HEK293 (cell line): Measurements from ENCODE around the gene LAMB4.

Experiments
- CTCF ChIA-PET: fragments of 350-600 bp; formaldehyde crosslinking; extraction: SDS; loops from one replicate; lab custom pipeline; 2021; ENCODE audit warnings: antibody characterized with exemption; lab: Yijun Ruan, JAX
- POLR2A ChIA-PET: fragments of 300-600 bp; formaldehyde crosslinking; extraction: SDS; loops from one replicate; lab custom pipeline; 2020; ENCODE audit warnings: antibody characterized with exemption, inconsistent platforms; lab: Yijun Ruan, JAX
- H3K27ac ChIP-seq: fragments of 200-500 bp; sonication (Bioruptor generic); 2 replicates; pipeline ENCODE4 v1.5.1; 2014; ENCODE audit warnings: low read depth, low read length, control low read depth, inconsistent platforms; ENCODE audit errors: extremely low read depth
- H3K36me3 ChIP-seq, 2 experiments: fragments of 200-500 bp in 1 of 2; sonication (Bioruptor generic) in 1 of 2; 1 replicate in 1 of 2; 2 replicates in 1 of 2; pipeline ENCODE4 v1.5.1; 2014 to 2017; ENCODE audit warnings: inconsistent platforms in 2 of 2, low read length in 2 of 2; ENCODE audit not compliant: control insufficient read depth in 2 of 2, insufficient read depth in 1 of 2
- H3K4me1 ChIP-seq: fragments of 200-500 bp; sonication (Bioruptor generic); 2 replicates; pipeline ENCODE4 v1.5.1; 2014; ENCODE audit warnings: mild to moderate bottlenecking, low read length, inconsistent platforms; ENCODE audit not compliant: control insufficient read depth, insufficient read depth
- H3K4me3 ChIP-seq: 2 replicates; pipeline ENCODE4 v1.5.1; 2011; ENCODE audit warnings: low read depth, mild to moderate bottlenecking, control low read depth, low read length, moderate library complexity
- H3K9me3 ChIP-seq: fragments of 200-500 bp; sonication (Bioruptor generic); 2 replicates; pipeline ENCODE4 v1.5.1; 2014; ENCODE audit warnings: low read depth, low read length, inconsistent platforms; ENCODE audit not compliant: control insufficient read depth, insufficient read depth
- GLI2 ChIP-seq: fragments of 450-650 bp; formaldehyde crosslinking; IDR thresholded peaks from 2 replicates; pipeline ENCODE4; 2017; ENCODE audit warnings: missing biosample characterization, missing genetic modification characterization, low read depth, borderline replicate concordance
- OSR2 ChIP-seq: fragments of 450-650 bp; formaldehyde crosslinking; IDR thresholded peaks from 2 replicates; pipeline ENCODE4 v1.5.1; 2016; ENCODE audit warnings: missing biosample characterization, missing genetic modification characterization
- SCRT2 ChIP-seq: fragments of 450-650 bp; formaldehyde crosslinking; IDR thresholded peaks from 2 replicates; pipeline ENCODE4 v1.5.1; 2016; ENCODE audit warnings: missing biosample characterization, missing genetic modification characterization
- WT1 ChIP-seq: fragments of 450-650 bp; formaldehyde crosslinking; IDR thresholded peaks from 2 replicates; pipeline ENCODE4 v1.5.1; 2016; ENCODE audit warnings: missing biosample characterization, missing genetic modification characterization
- ZNF138 ChIP-seq: fragments of 450-650 bp; formaldehyde crosslinking; IDR thresholded peaks from 2 replicates; pipeline ENCODE4 v1.5.1; 2016; ENCODE audit warnings: missing biosample characterization, missing genetic modification characterization, borderline replicate concordance
- ZNF169 ChIP-seq: fragments of 450-650 bp; formaldehyde crosslinking; IDR thresholded peaks from 2 replicates; pipeline ENCODE4 v1.5.1; 2016; ENCODE audit warnings: missing biosample characterization, missing genetic modification characterization
- ZNF184 ChIP-seq: fragments of 450-650 bp; IDR thresholded peaks from 2 replicates; pipeline ENCODE4 v1.5.1; 2018; ENCODE audit warnings: missing biosample characterization, mild to moderate bottlenecking, missing genetic modification characterization
- ZNF19 ChIP-seq: fragments of 450-650 bp; formaldehyde crosslinking; IDR thresholded peaks from 2 replicates; pipeline ENCODE4; 2016; ENCODE audit warnings: missing biosample characterization, missing genetic modification characterization, low read depth
- ZNF274 ChIP-seq, 2 experiments: fragments of 200-500 bp in 1 of 2; fragments of 450-650 bp in 1 of 2; sonication (Bioruptor generic) in 1 of 2; formaldehyde crosslinking in 1 of 2; IDR thresholded peaks; 2 replicates each; pipeline versions ENCODE4 v1.5.1 to v1.6.1; 2014 to 2016; ENCODE audit warnings: borderline replicate concordance in 1 of 2, inconsistent platforms in 1 of 2, low read length in 1 of 2, missing biosample characterization in 1 of 2, missing genetic modification characterization in 1 of 2
- ZNF544 ChIP-seq: fragments of 450-650 bp; formaldehyde crosslinking; IDR thresholded peaks from 2 replicates; pipeline ENCODE4 v1.5.0; 2017; ENCODE audit warnings: missing biosample characterization, missing genetic modification characterization
- ZNF560 ChIP-seq: fragments of 450-650 bp; formaldehyde crosslinking; IDR thresholded peaks from 2 replicates; pipeline ENCODE4 v1.5.1; 2017; ENCODE audit warnings: missing biosample characterization, missing genetic modification characterization, borderline replicate concordance
- ZNF785 ChIP-seq: fragments of 450-650 bp; formaldehyde crosslinking; IDR thresholded peaks from 2 replicates; pipeline ENCODE4 v1.5.1; 2016; ENCODE audit warnings: missing biosample characterization, missing genetic modification characterization
- TF ChIP-seq, protein P1 (sequence below): fragments of 450-650 bp; formaldehyde crosslinking; IDR thresholded peaks from 2 replicates; pipeline ENCODE4 v1.5.1; 2016; ENCODE audit warnings: missing biosample characterization, missing genetic modification characterization
- TF ChIP-seq, protein P2 (sequence below): fragments of 450-650 bp; formaldehyde crosslinking; IDR thresholded peaks from 2 replicates; pipeline ENCODE4 v1.5.1; 2016; ENCODE audit warnings: missing biosample characterization, missing genetic modification characterization
- TF ChIP-seq, protein P3 (sequence below): sonication (generic); formaldehyde crosslinking; IDR thresholded peaks from 2 replicates; pipeline ENCODE4 v1.8.1; 2022; ENCODE audit warnings: mild to moderate bottlenecking, moderate library complexity, missing genetic modification reagents
- TF ChIP-seq, protein P4 (sequence below): fragments of 450-650 bp; formaldehyde crosslinking; conservative IDR thresholded peaks from 2 replicates; pipeline ENCODE4 v1.5.1; 2016; ENCODE audit warnings: low read depth, missing biosample characterization, missing genetic modification characterization
- TF ChIP-seq, protein P5 (sequence below): fragments of 450-650 bp; formaldehyde crosslinking; IDR thresholded peaks from 2 replicates; pipeline ENCODE4 v1.5.1; 2016; ENCODE audit warnings: missing biosample characterization, missing genetic modification characterization, low read depth

Gene LAMB4

DNA sequence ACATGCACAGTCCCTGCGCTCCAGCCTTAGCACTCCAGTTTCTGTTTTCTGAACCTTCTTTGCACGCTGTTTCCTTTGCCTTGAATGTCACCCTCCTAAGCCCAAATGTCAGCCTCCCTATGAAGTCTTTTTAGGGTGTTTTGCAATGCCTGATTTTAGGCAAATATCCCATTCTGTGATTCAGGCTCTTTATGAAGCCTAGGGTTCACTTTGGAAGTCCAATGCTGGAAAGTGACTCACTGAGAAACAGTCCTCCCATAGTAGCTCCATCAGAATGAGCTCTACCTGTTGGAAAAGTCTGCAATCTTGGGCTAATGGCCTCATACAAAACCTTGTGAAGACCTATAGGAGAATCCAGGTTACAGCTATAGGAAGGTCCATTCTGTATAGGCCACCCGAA is 5.3 kb downstream of the LAMB4 start:
- H3K4me3 ChIP-seq = no peak overlapping the region
- no peaks in the 10 kb centered on the region for H3K36me3 ChIP-seq
- TF ChIP-seq ZNF274 (IDR thresholded peaks at IDR 0.05; ENCODE audit: low read length) (no peak), ZNF274 (tag by site-specific recombination; IDR thresholded peaks at IDR 0.05; ENCODE audit: borderline replicate concordance) (no peak), GLI2 (tag by site-specific recombination) (no peak), ZNF19 (tag by site-specific recombination) (no peak), ZNF184 (tag by site-specific recombination) (no peak)
- TF ChIP-seq, protein P1, sequence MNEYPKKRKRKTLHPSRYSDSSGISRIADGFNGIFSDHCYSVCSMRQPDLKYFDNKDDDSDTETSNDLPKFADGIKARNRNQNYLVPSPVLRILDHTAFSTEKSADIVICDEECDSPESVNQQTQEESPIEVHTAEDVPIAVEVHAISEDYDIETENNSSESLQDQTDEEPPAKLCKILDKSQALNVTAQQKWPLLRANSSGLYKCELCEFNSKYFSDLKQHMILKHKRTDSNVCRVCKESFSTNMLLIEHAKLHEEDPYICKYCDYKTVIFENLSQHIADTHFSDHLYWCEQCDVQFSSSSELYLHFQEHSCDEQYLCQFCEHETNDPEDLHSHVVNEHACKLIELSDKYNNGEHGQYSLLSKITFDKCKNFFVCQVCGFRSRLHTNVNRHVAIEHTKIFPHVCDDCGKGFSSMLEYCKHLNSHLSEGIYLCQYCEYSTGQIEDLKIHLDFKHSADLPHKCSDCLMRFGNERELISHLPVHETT (tag by site-specific recombination) = no peak
- no peaks in the 10 kb centered on the region for H3K9me3 ChIP-seq
- no peak overlapping the region for H3K27ac ChIP-seq
- CTCF ChIA-PET = interaction anchor here (1.2 to 1.5 kb wide), 2 partner anchors 11 to 21 kb away, joined by 6 read pairs; no protein-coding TSS in a partner anchor
- POLR2A ChIA-PET = no interaction called here
- no peaks in the 10 kb centered on the region for H3K4me1 ChIP-seq

DNA sequence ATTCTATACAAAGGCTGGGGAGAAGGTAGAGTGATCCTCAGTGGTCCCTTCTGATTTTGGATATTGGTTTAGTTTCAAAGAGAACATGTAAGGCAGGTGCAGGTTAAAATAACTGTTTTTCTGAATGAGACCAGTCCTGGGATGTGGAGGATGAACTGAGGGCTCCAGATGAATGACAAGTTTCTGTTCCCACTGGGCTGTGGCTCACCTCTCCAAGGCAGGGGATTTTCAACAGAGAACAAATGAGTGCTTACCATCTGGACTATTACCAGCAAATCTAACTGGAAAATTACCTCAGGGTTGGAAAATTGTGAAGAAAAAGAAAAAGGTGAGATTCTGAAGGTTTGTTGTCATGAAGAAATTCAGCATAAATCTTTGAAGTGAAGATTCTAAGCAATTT is 8.0 kb downstream of the LAMB4 start:
- no peaks in the 10 kb centered on the region for H3K4me1 ChIP-seq
- ChIA-PET CTCF (interaction anchor here (1.2 kb wide), 1 partner anchor 9 kb away, joined by 5 read pairs; no protein-coding TSS in a partner anchor), POLR2A (no interaction called here)
- TF ChIP-seq SCRT2 (tag by site-specific recombination) = no peak
- no peaks in the 10 kb centered on the region for H3K36me3 ChIP-seq
- no peaks in the 10 kb centered on the region for H3K9me3 ChIP-seq
- no peak overlapping the region for H3K27ac ChIP-seq
- no peak overlapping the region for H3K4me3 ChIP-seq

DNA sequence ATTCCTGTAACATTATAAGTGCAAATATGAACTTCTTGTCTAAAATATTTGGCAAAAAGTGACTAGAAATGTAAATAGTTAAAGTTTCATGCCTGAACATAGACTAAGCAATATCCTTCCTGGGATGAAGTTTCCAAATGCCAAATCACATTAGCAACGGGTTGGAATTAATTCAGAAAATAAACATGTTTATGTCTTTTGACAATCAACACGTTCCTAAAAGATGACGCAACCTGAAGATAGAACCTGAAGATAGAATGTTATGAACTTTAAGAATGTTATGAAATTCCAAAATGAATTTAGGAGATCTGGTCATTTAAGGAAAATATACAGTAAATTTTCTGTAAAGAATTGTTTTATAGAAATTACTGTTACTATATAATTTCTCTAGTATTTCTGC is 9.2 kb downstream of the LAMB4 start:
- no peaks in the 10 kb centered on the region for H3K36me3 ChIP-seq
- ChIA-PET CTCF (interaction anchor here (0.6 kb wide), 1 partner anchor 57 kb away, joined by 3 read pairs; no protein-coding TSS in a partner anchor), POLR2A (no interaction called here)
- H3K9me3 ChIP-seq = no peaks in the 10 kb centered on the region
- H3K27ac ChIP-seq = no peak overlapping the region
- no peaks in the 10 kb centered on the region for H3K4me1 ChIP-seq
- no peak overlapping the region for H3K4me3 ChIP-seq
- TF ChIP-seq WT1 (tag by site-specific recombination) = no peak
- TF ChIP-seq, protein P1 (tag by site-specific recombination) = no peak
- no peak for TF ChIP-seq ZNF544 (tag by site-specific recombination)
- TF ChIP-seq ZNF560 (tag by site-specific recombination) = no peak
- TF ChIP-seq, protein P2, sequence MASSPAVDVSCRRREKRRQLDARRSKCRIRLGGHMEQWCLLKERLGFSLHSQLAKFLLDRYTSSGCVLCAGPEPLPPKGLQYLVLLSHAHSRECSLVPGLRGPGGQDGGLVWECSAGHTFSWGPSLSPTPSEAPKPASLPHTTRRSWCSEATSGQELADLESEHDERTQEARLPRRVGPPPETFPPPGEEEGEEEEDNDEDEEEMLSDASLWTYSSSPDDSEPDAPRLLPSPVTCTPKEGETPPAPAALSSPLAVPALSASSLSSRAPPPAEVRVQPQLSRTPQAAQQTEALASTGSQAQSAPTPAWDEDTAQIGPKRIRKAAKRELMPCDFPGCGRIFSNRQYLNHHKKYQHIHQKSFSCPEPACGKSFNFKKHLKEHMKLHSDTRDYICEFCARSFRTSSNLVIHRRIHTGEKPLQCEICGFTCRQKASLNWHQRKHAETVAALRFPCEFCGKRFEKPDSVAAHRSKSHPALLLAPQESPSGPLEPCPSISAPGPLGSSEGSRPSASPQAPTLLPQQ (tag by site-specific recombination) = no peak
- TF ChIP-seq, protein P3, sequence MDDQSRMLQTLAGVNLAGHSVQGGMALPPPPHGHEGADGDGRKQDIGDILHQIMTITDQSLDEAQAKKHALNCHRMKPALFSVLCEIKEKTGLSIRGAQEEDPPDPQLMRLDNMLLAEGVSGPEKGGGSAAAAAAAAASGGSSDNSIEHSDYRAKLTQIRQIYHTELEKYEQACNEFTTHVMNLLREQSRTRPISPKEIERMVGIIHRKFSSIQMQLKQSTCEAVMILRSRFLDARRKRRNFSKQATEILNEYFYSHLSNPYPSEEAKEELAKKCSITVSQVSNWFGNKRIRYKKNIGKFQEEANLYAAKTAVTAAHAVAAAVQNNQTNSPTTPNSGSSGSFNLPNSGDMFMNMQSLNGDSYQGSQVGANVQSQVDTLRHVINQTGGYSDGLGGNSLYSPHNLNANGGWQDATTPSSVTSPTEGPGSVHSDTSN = no peak
- TF ChIP-seq ZNF169 = no peak
- no peak for TF ChIP-seq ZNF138
- TF ChIP-seq, protein P4, sequence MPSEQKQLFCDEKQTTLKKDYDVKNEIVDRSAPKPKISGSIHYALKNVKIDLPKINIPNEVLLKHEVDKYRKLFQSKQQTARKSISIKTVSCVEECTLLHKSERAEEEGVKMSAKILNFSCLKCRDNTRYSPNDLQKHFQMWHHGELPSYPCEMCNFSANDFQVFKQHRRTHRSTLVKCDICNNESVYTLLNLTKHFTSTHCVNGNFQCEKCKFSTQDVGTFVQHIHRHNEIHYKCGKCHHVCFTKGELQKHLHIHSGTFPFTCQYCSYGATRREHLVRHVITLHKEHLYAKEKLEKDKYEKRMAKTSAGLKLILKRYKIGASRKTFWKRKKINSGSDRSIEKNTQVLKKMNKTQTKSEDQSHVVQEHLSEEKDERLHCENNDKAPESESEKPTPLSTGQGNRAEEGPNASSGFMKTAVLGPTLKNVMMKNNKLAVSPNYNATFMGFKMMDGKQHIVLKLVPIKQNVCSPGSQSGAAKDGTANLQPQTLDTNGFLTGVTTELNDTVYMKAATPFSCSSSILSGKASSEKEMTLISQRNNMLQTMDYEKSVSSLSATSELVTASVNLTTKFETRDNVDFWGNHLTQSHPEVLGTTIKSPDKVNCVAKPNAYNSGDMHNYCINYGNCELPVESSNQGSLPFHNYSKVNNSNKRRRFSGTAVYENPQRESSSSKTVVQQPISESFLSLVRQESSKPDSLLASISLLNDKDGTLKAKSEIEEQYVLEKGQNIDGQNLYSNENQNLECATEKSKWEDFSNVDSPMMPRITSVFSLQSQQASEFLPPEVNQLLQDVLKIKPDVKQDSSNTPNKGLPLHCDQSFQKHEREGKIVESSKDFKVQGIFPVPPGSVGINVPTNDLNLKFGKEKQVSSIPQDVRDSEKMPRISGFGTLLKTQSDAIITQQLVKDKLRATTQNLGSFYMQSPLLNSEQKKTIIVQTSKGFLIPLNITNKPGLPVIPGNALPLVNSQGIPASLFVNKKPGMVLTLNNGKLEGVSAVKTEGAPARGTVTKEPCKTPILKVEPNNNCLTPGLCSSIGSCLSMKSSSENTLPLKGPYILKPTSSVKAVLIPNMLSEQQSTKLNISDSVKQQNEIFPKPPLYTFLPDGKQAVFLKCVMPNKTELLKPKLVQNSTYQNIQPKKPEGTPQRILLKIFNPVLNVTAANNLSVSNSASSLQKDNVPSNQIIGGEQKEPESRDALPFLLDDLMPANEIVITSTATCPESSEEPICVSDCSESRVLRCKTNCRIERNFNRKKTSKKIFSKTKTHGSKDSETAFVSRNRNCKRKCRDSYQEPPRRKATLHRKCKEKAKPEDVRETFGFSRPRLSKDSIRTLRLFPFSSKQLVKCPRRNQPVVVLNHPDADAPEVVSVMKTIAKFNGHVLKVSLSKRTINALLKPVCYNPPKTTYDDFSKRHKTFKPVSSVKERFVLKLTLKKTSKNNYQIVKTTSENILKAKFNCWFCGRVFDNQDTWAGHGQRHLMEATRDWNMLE (tag by site-specific recombination) = no peak
- TF ChIP-seq ZNF785 (tag by site-specific recombination) = no peak
- no peak for TF ChIP-seq OSR2 (tag by site-specific recombination)
- TF ChIP-seq, protein P5, sequence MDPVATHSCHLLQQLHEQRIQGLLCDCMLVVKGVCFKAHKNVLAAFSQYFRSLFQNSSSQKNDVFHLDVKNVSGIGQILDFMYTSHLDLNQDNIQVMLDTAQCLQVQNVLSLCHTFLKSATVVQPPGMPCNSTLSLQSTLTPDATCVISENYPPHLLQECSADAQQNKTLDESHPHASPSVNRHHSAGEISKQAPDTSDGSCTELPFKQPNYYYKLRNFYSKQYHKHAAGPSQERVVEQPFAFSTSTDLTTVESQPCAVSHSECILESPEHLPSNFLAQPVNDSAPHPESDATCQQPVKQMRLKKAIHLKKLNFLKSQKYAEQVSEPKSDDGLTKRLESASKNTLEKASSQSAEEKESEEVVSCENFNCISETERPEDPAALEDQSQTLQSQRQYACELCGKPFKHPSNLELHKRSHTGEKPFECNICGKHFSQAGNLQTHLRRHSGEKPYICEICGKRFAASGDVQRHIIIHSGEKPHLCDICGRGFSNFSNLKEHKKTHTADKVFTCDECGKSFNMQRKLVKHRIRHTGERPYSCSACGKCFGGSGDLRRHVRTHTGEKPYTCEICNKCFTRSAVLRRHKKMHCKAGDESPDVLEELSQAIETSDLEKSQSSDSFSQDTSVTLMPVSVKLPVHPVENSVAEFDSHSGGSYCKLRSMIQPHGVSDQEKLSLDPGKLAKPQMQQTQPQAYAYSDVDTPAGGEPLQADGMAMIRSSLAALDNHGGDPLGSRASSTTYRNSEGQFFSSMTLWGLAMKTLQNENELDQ (tag by site-specific recombination) = no peak
